Purkinje cell (primary cell): ENCODE results near the gene SPRED3. TPM values are rescaled to one million over a fixed set of nuclear protein-coding genes. Genes with fewer than 3 reads are reported as not detected.

Source experiments
- polyA plus RNA-seq: library from polyadenylated mRNA; unstranded; fragments of >200 nt; fragmentation: Nextera tagmentation; gene quantifications from 2 replicates; pipeline ENCODE4 v1.2.1, GENCODE V29; 2014

The SPRED3 gene, protein sequence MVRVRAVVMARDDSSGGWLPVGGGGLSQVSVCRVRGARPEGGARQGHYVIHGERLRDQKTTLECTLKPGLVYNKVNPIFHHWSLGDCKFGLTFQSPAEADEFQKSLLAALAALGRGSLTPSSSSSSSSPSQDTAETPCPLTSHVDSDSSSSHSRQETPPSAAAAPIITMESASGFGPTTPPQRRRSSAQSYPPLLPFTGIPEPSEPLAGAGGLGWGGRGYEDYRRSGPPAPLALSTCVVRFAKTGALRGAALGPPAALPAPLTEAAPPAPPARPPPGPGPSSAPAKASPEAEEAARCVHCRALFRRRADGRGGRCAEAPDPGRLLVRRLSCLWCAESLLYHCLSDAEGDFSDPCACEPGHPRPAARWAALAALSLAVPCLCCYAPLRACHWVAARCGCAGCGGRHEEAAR
- polyA plus RNA-seq: 0.62 and 1.1 TPM in 2 replicates

DNA sequence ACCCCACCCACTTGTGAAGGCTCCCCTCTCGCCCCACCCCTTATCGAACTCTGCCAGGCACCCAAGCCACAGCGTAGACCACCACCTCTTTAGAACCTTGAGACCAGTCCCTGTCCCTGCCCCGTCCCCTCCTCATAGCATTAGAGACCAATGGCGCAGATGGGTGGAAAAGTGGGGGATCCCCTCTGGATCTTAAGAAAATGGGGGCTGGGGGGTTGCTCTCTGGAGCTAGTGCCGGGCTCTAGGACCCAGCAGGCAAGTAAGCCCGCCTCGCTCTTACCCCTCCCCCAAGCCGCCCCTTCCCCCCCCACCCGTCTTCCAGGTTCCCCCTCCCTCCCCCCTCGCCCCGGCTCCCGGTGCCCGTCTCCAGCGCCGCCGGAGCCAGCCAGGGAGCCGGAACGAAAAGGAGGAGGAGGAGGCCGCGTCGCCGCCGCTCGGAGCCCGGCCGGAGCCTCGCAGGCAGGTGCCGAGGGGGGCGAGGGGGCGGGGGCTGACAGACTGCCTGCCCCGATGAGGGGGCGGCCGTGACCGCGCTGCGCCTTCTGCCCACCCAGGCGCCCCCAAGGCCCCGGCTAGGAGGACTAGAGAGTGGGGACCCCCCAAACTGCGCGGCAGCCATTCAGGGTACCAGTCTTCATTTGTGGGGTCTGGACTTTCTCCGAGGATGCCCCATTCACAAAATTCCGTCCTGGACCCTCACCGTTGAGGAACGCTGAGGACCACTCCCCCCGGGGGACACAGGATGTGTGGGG is at the start of gene SPRED3:
Gene SPRED3 (plus strand): TSS at position 349 of the 752 bp plus-strand sequence. CDS start 1,606 bp downstream, outside the sequence.

DNA sequence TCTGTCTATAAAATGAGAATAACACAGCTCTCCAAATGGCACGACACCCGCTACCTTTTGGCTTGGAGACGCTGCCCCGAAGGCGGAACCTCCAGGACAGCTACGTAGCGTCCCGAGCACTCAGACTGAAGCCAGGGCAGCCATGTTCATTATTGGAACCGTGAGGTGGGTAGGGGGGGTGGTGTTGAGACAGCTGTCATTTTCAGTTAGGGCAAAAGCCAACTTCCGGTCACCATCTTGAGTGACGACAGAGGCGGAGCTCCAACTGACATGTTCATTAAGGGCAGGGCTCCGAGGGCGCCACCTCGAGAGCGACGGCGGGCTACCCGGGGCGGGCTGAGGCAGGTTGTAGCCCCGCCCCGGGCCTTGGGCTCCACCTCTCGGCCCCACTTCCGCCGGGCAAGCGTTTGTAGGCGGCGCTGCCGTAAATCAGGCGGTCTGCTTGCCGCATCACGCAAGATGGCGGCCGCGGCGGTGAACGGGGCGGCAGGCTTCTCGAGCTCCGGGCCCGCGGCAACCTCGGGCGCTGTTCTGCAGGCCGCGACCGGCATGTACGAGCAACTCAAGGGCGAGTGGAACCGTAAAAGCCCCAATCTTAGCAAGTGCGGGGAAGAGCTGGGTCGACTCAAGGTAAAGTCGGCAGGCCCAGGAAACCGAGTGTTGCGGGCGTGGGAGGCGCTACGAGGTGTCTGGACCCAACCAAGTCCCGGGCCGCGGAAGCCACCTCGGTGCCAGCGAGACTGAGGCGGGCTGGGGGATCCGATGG is 14.0 kb upstream of the SPRED3 start, which contains the start of gene PSMD8:
Gene PSMD8 (plus strand): TSS at position 240 of the 766 bp plus-strand sequence. CDS start 31 bp downstream, at position 271.

DNA sequence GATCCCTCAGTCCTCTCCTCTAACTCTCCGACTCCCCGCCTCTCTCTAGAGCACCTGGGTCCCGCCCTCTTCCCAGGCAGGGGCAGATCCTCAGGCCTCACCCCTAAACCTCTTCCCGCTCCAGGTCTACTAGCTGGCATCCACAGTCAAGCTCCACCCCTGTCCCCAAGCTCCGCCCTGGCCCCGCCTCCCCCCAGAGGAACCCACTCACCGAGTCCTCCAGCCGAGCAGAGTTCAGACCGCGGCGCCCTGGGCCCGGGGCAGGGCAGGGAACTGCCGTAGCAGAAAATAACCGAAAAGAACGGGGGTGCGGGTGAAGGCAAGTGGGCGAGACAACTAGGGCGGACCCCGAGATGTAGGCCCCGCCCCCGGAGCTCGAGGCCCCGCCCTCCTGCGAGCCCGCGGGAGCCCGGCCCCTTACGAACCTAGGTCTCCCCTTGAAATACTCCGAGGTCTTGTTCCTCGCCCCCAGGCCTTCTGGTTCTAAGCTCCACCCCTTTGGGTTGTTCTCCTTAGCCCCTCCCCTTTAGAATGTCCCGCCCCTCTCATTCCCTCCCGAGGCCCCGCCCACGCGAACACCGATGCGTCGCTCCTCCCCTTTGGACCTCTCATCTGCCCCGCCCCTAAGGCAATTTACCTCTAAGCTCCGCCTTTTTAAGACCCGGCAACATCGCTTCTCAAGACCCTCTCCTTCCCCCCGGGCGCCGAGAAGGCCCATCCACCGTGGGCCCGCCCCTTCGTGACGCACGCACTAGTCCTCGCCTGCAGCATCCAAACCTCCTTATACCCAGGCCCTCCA is 748 bp upstream of the SPRED3 start, which contains the start of gene GGN:
Gene GGN (minus strand): TSS at position 485 of the 799 bp plus-strand sequence. CDS start 773 bp downstream, outside the sequence.

DNA sequence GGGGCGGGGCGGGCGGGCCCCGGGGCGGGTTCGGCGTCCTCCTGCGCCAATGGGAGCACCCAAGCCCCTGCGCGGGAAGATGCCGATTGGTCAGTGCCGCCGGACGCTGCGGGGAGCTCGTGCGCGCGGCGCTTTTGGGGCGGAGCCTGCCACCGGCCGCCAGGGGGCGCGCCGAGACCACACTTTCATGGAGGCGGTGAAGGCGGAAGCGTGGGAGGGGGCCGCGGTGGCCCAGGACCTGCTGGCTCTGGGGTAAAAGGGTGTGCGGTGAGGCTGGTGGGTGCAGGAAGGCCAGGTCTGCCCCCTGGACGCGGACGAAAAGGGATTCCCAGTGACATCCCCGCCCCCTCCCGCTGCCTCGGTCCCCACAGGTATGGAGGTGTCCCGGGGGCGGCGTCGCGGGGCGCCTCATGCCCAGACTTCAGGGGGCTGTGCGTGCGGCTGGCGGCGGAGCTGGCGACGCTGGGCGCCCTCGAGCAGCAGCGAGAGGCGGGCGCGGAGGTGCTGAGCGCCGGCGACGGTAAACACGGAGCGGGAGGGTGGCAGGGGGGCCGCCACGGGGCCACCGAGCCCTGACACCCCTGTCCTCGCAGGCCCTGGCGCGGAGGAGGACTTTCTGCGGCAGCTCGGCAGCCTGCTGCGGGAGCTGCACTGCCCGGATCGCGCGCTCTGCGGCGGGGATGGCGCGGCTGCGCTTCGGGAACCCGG is 14.6 kb downstream of the SPRED3 start, which contains the start of gene FAM98C:
Gene FAM98C (plus strand): TSS at position 127 of the 708 bp plus-strand sequence. CDS start 61 bp downstream, at position 188.

DNA sequence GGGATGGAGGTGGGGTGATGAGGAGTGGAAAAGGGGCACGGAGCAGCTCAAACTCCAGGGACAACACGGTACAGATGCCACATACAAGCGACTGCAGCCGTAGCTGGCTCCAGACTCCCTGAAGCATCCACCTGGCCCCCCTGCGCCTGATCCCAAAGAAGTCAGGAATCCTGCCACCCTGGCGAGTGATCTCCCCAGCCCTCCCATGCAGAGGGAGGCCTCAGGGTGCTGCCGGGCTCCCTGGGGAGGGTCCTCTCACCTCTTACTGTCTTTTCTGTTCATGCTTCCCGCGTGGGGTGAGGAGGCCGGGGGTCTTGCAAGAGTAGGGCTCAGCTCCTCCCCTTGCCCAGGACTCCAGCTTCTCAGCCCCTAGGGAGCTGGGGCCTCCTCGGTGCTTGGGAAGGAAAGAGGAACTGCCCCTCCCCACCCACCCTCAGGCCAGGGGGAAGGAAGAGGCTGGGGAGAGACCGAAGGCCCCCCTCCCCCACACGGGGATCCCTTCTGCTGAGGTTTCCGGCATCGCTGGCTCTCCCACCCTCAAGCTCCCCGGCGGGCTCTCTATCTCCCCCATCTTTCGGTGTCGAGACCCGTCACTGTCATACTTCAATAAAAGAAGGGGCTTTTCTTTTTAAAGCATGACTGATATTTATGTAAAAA is 37.4 kb downstream of the SPRED3 start, which contains the start of gene RASGRP4:
Gene RASGRP4 (minus strand): TSS at position 410 of the 657 bp plus-strand sequence. CDS start 128 bp downstream, at position 282.

DNA sequence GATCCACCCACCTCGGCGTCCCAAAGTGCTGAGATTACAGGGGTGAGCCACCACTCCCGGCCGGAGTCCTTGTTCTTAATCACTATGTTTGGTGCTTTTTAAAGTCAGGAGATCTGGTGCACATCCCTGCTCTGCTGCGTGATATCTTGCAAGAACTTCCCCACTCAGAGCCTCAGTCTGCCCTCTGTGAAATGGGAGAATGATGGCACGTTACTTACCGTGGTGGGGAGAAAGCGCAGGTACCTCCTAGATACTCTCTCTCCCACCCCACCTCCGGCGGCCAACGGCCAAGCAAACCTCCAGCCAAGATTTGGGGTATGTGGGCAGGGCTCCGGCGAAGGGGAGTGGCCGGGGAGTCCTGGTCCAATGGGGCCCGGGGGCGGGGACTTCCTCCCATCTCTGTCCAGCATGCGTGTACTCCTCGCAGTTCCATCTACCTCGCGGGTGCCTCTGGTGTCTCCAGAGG is 44.8 kb downstream of the SPRED3 start, which contains the start of gene RYR1:
Gene RYR1 (plus strand): TSS at position 424 of the 466 bp plus-strand sequence. CDS start 139 bp downstream, outside the sequence.

Other genes with a start within 250 kb of the SPRED3 start
- 0.87 TPM in 1 of 2 replicates, not detected in the other for gene DPF1, start 164.5 kb upstream of the SPRED3 start, polyA plus RNA-seq
- 1.3 TPM in 1 of 2 replicates, not detected in the other for gene PPP1R14A, start 132.3 kb upstream of the SPRED3 start, polyA plus RNA-seq
- 86.8 and 104 TPM in 2 replicates for gene SPINT2, start 124.1 kb upstream of the SPRED3 start, polyA plus RNA-seq
- not detected in 2 replicates for gene C19orf33, start 84.4 kb upstream of the SPRED3 start, polyA plus RNA-seq
- 40.3 and 41.9 TPM in 2 replicates for gene YIF1B, start 72.8 kb upstream of the SPRED3 start, polyA plus RNA-seq
- not detected in 2 replicates for gene KCNK6, start 68.9 kb upstream of the SPRED3 start, polyA plus RNA-seq
- 0.39 TPM in 1 of 2 replicates, not detected in the other for gene CATSPERG, start 52.9 kb upstream of the SPRED3 start, polyA plus RNA-seq
- 98.1 and 111 TPM in 2 replicates for gene PSMD8, start 14.1 kb upstream of the SPRED3 start, polyA plus RNA-seq
- gene GGN, start 663 bp upstream of the SPRED3 start, polyA plus RNA-seq: not detected in 2 replicates
- gene FAM98C, start 14.4 kb downstream of the SPRED3 start, polyA plus RNA-seq: 2.2 and 6.1 TPM in 2 replicates
- 0.17 TPM in 1 of 2 replicates, not detected in the other for gene RASGRP4, start 37.5 kb downstream of the SPRED3 start, polyA plus RNA-seq
- gene RYR1, start 45.0 kb downstream of the SPRED3 start, polyA plus RNA-seq: 6.9 and 9.2 TPM in 2 replicates
- not detected in 2 replicates for gene MAP4K1, start 229.3 kb downstream of the SPRED3 start, polyA plus RNA-seq
- 469 and 501 TPM in 2 replicates for gene EIF3K, start 230.5 kb downstream of the SPRED3 start, polyA plus RNA-seq